TTC549 (cell line): ENCODE data around the gene TUBA1A.
"Not testable (repeated sequence)": the region's sequence is repeated elsewhere in the genome, so short reads cannot be mapped to it uniquely, and the experiment has no call there.

Experiments
- FAIRE-seq: peaks from 2 replicates; lab custom pipeline; 2012; peaks lifted over from hg19 to GRCh38; lab: Jason Lieb, UNC

The TUBA1A gene

DNA sequence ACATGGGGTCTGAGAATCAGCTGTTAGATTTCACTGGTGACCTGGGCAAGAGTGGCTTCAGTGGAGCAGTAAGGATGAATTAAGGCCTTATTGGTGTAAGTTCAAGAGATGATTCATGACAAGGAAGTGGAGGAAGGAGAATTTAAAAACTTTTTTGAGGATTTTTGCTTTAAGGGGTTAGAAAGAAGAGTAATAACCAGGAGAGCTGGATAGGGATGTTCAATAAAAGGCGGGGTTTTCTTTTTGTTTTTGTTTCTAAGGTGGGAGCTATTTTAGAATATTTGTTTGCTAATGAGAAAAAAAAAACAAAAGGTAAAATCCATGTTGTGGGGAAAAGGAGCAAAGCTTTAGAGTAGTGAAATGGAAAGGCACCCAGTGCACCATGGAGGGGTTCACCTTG, 42.5 kb downstream of the TUBA1A start:
- no peak for FAIRE-seq

DNA sequence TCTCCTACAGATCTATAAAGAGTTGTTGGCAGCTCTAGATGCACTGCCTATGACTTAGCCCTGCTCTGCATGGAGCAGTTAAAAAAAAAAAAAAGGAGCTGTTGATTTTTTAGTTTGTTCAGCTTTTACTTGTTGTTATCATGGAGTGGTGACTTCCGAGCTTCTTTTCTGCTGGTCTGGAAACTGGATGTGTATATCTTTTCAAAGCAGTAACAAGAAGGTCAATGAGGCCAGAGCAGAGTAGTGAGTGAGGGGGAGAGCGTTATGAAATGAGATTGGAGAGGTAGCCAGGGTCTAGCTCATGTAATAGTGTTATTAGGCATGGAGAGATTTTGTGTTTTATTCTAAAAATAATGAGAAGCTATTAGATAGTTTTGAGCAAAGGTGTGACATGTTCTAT, 44.5 kb downstream of the TUBA1A start:
- FAIRE-seq, result no peak

DNA sequence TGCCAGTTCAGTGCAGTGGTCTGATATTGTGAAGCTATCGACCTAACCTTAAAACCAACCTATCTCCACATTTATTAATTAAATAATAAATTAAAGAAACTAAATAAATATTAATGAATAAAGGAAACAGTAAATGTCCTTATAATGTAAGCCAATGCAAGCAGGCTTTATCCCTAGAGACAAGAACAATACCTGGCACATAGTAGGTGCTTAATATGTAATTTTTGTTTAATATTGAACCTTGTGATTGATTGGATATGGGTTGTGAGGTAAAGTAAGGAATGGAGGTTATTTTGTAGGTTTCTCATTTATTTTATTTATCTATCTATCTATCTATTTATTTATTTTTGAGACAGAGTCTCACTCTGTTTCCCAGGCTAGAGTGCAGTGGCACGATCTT, 49.9 kb downstream of the TUBA1A start:
- FAIRE-seq, result no peak

DNA sequence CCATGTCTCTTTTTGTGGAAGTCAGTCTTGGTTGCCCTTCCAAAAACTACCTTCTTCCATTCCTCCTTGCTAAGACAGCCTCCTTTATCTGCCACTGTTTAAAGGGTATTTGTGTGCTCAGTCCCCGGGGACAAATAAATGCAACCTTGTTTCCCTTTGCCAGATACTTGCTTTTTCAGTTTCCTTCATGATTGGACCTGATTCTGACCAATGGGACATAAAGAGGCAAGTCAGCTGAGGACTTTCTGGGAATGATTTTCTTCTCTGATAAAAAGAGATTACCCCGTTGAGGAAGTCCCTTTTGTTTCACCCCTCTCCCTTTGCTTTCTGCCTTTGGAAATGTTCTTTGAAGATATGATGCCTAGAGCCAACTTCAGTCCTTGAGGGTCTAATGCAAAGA, 50.3 kb downstream of the TUBA1A start:
- FAIRE-seq, result no peak

DNA sequence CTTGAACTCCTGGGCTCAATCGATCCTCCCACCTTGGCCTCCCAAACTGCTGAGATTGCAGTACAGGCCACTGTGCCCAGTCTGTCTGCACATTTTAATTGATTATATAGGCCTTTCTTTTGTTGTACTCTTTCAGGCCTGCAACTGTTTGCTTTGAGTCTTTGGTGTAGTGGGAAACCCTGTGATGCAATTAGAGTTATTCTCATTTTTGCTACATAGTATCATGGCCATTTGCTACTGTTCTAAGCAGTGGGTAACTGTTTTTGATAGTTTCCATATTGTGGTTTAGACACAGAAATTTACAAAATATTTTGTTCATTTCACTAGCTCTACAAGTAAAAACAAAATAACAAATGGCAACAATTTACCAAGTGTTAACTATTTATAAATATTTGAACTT, 51.4 kb downstream of the TUBA1A start:
- no peak for FAIRE-seq

DNA sequence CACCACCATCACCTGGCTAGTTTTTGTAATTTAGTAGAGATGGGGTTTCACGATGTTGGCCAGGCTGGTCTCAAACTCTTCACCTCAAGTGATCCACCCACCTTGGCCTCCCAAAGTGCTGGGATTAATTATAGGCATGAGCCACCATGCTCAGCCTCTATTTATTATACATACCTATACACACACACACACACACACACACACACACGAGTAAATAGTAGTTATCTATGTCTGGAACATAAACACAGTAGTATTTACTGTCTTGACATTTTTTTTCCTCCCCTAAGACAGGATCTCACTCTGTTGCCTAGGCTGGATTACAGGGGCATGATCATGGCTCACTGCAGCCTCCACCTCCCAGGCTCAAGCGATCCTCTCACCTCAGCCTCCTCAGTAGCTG, 51.9 kb downstream of the TUBA1A start:
- not testable (repeated sequence) for FAIRE-seq
